GM21528 (cell line): ENCODE data around the gene RANBP3.
"Not testable (repeated sequence)": the region's sequence is repeated elsewhere in the genome, so short reads cannot be mapped to it uniquely, and the experiment has no call there.

Experiments
- ATAC-seq: cut with Tn5 transposase; IDR thresholded peaks from one replicate; pipeline ENCODE4 v1.9.1; 2021; ENCODE audit warnings: mild to moderate bottlenecking, moderate library complexity; ENCODE audit not compliant: unreplicated experiment, low FRiP score

RANBP3 gene

GRCh38 chr19:5977785-5978605 is at the start of gene RANBP3:
RANBP3 (minus strand) TSS chr19:5978140; CDS start chr19:5978082, 58 bp downstream.
- ATAC-seq: peak; percentile 84

GRCh38 chr19:6026390-6027227 is 48.7 kb upstream of the RANBP3 start:
- ATAC-seq: no peak

GRCh38 chr19:6024756-6025155 is 46.8 kb upstream of the RANBP3 start:
- ATAC-seq: not testable (repeated sequence)

GRCh38 chr19:6023936-6024335 is 46.0 kb upstream of the RANBP3 start:
- no peak for ATAC-seq

GRCh38 chr19:6023085-6023682 is 45.2 kb upstream of the RANBP3 start:
- ATAC-seq: no peak

- ATAC-seq: no peak
Observed at GRCh38 chr19:6022570-6023064, 44.7 kb upstream of the RANBP3 start.

GRCh38 chr19:6021878-6022569 is 44.1 kb upstream of the RANBP3 start:
- no peak for ATAC-seq

- no peak for ATAC-seq
Observed at GRCh38 chr19:6020972-6021805, 43.2 kb upstream of the RANBP3 start.

GRCh38 chr19:6020166-6020882 is 42.4 kb upstream of the RANBP3 start:
- no peak for ATAC-seq

- no peak for ATAC-seq
Observed at GRCh38 chr19:6018786-6019185, 40.8 kb upstream of the RANBP3 start.

- ATAC-seq: no peak
Observed at GRCh38 chr19:6017576-6017975, 39.6 kb upstream of the RANBP3 start.

GRCh38 chr19:6015841-6016545 is 38.1 kb upstream of the RANBP3 start:
- ATAC-seq: no peak

- ATAC-seq: no peak
Observed at GRCh38 chr19:6014551-6015135, 36.7 kb upstream of the RANBP3 start.

GRCh38 chr19:6012426-6013170 is 34.7 kb upstream of the RANBP3 start:
- no peak for ATAC-seq

- ATAC-seq: no peak
Observed at GRCh38 chr19:6011794-6012193, 33.9 kb upstream of the RANBP3 start.

- ATAC-seq: no peak
Observed at GRCh38 chr19:6011206-6011605, 33.3 kb upstream of the RANBP3 start.

GRCh38 chr19:6010107-6010506 is 32.2 kb upstream of the RANBP3 start:
- ATAC-seq: no peak
